ENCODE measurements around the gene TALDO1.

TALDO1 gene

GRCh38 chr11:763549-764321, 16.5 kb downstream of the TALDO1 start:
- intact Hi-C loops (cut with DNase I), result no loop called here
- no peak for DNase-seq

GRCh38 chr11:764322-765024, 17.2 kb downstream of the TALDO1 start:
- intact Hi-C loops (cut with DNase I), result no loop called here
- DNase-seq, result no peak

- intact Hi-C loops (cut with DNase I), result no loop called here
- peak in 41 of 42 donors; percentile 44 to 90 (median 73) for DNase-seq
Observed at GRCh38 chr11:765025-765801, 17.9 kb downstream of the TALDO1 start.

- intact Hi-C loops (cut with DNase I), result no loop called here
Observed at GRCh38 chr11:765802-766091, 18.5 kb downstream of the TALDO1 start.

GRCh38 chr11:766106-766935, 19.1 kb downstream of the TALDO1 start:
- intact Hi-C loops (cut with DNase I), result no loop called here
- no peak for DNase-seq

More at GRCh38 chr11:765802-766091, 18.5 kb downstream of the TALDO1 start:
- no peak for DNase-seq

GRCh38 chr11:766936-767210, 19.6 kb downstream of the TALDO1 start:
- intact Hi-C loops (cut with DNase I), result no loop called here
- DNase-seq, result no peak

GRCh38 chr11:767238-767637, 20.0 kb downstream of the TALDO1 start:
- intact Hi-C loops (cut with DNase I), result no loop called here
- no peak for DNase-seq

GRCh38 chr11:769887-770641, 22.8 kb downstream of the TALDO1 start:
- DNase-seq, result no peak
- intact Hi-C loops (cut with DNase I), result no loop called here

- peak in 1 of 42 donors; percentile 6 for DNase-seq
- intact Hi-C loops (cut with DNase I), result no loop called here
Observed at GRCh38 chr11:770642-771616, 23.7 kb downstream of the TALDO1 start.

- DNase-seq, result peak in 1 of 42 donors; percentile 6
- intact Hi-C loops (cut with DNase I), result no loop called here
Observed at GRCh38 chr11:771617-772204, 24.4 kb downstream of the TALDO1 start.

- DNase-seq, result peak; percentile 81 to 97 (median 93)
Observed at GRCh38 chr11:772429-773390, 25.4 kb downstream of the TALDO1 start.

GRCh38 chr11:773425-773824, 26.2 kb downstream of the TALDO1 start:
- intact Hi-C loops (cut with DNase I), result no loop called here
- DNase-seq, result peak in 1 of 42 donors; percentile 6

More at GRCh38 chr11:772429-773390, 25.4 kb downstream of the TALDO1 start:
- intact Hi-C loops (cut with DNase I), result no loop called here

GRCh38 chr11:773830-774229, 26.6 kb downstream of the TALDO1 start:
- DNase-seq, result no peak
- intact Hi-C loops (cut with DNase I), result no loop called here

GRCh38 chr11:774873-775592, 27.8 kb downstream of the TALDO1 start:
- peak in 2 of 42 donors; percentile 7 to 53 for DNase-seq
- intact Hi-C loops (cut with DNase I), result no loop called here

GRCh38 chr11:776263-776560, 28.9 kb downstream of the TALDO1 start:
- intact Hi-C loops (cut with DNase I), result no loop called here
- DNase-seq, result no peak

All from head of caudate nucleus (tissue), 42 donors.